NCI-H345 (cell line): ENCODE measurements around the gene SH2D4B.

Source experiments
- DNase-seq: peaks from one replicate; lab custom pipeline; 2025; lab: John Stamatoyannopoulos, UW

Gene SH2D4B

DNA sequence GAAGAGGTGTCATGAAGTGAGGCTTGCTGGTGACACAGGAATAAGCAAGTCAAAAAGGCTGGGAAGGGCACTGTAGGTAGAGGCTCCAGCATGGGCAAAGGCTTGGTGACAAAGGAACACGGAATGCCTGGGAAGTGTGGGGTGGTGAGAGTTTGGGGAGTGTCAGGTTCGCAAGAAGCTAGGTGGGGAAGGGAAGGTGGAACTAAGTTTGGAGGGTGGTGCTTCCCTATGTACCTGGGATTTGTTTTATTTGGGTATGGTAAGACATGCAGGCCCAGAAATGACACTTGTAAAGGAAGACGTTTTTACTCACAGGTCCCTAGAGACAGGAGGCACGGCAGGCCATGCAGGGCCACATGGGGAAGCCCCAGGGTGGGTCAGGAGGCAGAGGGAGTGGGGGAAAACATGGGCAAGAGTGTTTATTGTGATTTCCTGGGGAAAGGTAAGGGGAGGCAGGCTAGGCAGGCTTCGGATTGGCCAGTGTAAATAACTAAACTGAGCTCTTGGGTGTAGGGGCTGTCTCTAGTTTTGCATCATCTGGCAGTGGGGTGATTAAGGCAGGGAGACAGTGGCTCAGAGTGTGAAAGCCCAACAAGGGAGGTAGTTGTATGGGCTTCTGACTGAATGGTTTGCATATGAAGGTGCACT lies 52.1 kb downstream of the SH2D4B start:
- no peak for DNase-seq

DNA sequence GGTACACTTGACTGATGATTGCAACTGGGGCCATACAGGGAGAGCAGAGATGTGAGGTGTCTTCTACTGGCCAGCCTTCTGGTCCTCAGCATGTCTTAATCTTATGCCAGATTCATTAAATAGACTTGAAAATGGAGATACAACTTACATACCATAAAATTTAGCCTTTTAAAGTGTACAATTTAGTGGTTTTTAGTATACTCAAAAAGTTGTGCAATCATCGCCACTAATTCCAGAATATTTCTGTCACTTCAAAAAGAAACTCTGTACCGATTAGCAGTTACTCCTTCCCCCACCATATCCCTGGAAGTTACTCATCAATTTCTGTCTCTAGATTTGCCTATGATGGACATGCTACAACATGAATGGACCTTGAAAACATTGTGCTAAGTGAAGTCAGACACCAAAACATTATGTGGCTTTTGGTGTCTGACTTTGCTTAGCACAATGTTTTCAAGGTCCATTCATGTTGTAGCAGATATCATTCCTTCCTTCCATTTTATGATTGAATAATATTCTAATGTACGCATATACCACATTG lies 53.0 kb downstream of the SH2D4B start:
- DNase-seq = no peak

GRCh38 chr10:80596391-80597257 lies 58.9 kb downstream of the SH2D4B start:
- no peak for DNase-seq

DNA sequence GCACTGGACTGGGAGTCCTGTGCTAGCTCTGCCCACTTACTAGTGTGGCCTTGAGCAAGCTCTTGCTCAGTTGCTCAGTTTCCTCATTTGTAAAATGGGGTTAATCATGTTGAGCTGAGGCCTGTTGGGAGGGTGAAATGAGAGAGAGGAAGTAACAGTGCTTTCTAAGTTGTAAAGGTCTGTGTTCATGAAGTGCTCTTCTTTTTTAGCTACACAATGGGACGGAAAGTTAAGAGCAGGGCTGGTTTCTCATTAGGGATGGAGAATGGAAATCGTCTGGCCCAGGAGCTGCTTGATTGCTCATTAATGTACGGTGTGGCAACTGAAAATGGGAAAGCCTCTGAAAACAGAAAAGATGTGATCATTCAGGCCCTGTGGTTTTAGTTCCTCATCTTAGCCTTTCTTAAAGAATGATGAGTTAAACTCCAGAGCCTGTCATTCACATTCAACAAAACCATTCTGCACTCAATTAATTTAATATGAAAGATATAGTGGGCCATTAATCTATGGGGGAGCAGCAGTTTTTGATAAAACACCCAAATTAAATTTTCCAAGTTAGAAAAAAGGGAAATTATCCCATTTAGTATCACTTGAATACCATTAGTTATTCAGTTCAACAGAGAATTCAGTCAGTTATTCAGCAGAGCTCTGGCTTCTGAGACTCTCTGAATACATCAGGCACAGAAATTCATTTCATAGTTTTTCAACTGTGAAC lies 60.5 kb downstream of the SH2D4B start:
- DNase-seq = no peak

- no peak for DNase-seq
Measured at GRCh38 chr10:80598951-80599350, 61.2 kb downstream of the SH2D4B start.

- no peak for DNase-seq
Measured at GRCh38 chr10:80599424-80599847, 61.7 kb downstream of the SH2D4B start.

- DNase-seq = no peak
Measured at GRCh38 chr10:80600256-80600655, 62.6 kb downstream of the SH2D4B start.

- DNase-seq = no peak
Measured at GRCh38 chr10:80602881-80603280, 65.2 kb downstream of the SH2D4B start.

DNA sequence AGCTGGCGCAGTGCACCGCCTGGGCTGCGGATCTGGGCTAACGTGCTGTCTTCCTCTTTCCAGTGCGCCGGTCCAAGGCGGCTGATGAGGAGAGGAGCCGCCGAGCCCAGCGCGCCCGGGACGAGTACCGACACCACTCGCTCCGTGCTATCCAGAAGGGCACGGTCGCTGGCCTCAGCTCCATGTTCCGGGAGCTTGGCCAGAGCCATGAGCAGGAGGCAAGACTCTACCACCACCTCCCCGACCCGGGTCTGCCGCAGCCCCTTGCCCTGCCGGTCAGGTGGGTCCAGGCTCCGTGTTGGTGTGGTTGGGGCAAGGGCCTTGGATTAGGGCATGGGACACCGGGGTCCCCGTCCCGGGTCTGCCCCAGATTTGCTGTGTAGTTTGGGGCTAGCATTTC lies 65.8 kb downstream of the SH2D4B start:
- DNase-seq = no peak

DNA sequence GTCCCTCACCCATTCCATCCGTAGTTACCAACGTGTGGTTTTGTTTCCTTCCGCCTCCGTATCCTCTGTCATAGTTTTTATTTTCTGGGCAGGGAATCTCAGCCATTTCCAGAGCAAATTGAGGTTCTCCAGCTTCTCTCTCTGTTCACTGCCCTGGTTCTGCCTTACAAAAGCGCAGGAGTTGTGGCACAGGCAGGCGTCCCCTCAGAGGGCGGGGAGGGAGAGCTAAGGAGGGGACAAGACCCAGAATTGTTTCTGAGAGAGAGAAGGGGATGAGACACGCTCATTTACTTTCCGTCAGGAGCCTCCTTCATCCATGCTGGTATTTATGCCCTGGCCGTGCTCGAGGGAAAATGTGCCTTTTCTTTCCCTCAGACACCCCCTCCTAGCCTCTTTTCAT lies 71.0 kb downstream of the SH2D4B start:
- no peak for DNase-seq

DNA sequence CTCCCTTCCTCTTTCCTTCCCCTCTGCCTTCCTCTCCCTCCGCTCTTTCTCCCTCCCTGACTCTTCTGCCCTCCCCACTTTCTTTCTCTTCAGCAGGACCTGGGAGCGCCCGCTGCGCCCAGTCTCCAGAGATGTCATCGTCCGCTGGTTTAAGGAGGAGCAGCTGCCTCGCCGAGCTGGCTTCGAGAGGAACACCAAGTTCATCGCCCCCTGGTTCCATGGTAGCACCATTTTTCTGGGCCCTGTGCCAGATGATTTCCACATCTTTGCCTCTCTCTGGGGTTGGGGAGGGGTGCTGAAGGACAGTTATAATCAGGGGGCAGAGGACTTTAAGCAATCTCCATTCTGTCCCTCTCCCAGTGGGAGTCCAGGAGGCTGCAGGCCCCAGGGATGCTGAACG lies 71.6 kb downstream of the SH2D4B start:
- DNase-seq = no peak

- no peak for DNase-seq
Measured at GRCh38 chr10:80611481-80612185, 73.9 kb downstream of the SH2D4B start.

DNA sequence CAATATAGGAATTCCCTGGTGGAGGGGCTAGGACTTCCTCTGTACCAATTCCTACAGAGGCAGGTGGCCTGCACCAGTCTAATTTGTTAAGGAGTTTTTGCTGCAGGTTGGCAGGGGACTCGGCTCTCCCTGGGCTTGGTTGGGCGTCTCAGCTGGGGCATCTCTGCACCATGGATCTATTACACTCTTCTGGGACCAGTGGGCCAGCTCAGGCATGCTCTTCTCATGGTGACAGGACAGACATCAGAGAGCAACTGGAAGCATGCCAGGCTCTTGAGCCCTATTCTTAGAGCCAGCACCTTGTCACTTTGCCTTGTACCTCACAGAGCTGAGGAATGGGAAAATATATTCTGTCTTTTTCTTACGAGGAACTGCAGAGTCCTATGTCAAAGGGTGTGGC lies 74.6 kb downstream of the SH2D4B start:
- DNase-seq = peak; percentile 61

GRCh38 chr10:80613466-80614170 lies 75.9 kb downstream of the SH2D4B start:
- DNase-seq = no peak

DNA sequence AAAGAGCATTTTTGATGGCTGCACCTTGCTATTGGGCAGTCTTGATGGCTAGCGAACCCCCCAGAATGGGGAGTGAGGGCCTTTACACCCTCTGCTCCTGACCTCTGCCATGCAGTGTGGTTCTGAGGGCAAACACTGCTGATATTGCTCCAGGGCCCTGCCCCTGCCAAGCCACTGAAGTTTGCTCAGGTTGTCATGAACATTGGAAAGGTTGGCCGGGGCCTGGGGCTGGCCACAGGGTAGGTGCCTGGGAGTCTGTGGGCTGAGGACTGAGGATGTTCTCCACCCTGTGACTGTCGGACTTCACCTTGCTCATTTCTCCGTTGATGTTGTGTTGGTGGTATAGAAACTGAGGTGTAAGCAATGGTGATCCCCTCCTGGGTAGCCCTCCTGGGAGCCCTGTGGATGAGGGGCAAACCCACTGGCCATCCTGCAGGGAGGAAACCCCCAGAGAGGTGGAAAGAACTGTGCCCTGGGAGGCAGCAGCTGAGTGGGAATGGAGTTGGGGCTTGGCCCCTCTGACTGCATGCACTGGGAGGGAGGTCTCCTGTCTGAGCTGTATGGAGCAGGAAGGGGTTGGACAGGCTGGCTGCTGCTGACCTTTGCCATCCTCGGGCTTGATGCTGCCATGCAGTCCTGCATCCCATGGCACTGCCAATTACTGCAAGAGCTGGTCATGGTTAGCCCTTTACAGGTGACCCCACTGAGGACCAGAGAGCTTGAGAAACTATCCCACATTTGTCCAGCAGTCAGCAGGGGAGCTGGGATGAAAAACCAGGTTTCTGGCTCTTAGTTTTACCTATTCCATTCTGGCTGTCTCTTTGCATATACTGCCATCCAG lies 77.1 kb downstream of the SH2D4B start:
- no peak for DNase-seq

DNA sequence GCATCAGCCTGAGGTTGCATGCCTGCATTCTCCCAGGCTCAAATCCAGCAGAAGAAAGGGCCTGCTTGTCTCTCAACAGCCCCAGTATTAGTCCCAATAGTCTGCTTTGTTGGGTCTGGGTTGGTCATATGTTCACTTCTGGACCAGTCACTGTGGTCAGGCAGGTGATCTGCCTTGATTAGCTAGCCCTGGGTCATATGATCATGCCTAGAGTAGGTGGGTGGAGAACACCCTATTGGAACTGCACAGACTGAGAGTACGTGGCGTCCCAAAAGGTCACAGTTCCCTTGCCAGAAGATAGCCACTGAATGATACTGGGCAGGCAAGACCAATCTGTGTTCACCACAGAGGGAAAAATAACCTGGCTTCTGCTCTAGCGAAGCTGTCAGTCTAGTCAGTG lies 80.1 kb downstream of the SH2D4B start:
- no peak for DNase-seq

DNA sequence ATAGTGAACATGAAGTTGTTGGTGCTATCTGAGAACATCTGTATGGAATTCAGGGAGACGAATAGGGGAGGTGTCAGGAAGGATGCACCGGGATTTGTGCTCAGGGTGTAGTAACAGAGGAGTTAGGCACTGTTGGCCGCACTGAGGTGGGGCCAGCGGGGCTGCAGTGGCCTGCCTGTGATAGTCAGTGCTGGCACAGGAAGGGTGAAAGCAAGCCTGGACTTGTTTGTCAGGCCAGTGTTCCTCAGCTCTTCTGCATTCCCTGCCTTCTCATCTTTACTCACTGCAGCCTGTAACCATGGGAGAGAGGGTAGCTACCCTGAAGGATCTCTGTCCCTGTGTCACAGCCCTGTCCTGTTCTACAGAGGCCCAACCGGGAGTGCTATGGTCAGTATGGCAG lies 81.3 kb downstream of the SH2D4B start:
- no peak for DNase-seq

DNA sequence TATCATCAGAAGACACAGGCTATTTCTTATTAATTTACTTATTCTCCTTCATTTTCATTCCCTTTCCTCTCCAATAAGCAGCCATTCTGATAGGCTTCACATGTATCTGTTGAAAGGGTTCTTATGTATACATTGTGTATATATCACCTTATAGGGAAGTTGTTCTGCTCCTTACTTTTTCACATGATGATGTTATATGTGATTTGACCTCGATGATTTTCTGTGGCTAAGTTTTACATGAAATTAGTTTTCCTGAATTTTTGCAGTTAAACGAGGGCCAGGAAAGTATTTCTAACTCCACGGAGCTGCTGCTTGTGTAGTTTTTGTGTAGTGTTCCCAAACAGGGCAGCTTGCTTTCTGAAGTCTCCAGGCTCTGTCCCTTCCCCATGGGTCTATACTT lies 84.5 kb downstream of the SH2D4B start:
- no peak for DNase-seq

DNA sequence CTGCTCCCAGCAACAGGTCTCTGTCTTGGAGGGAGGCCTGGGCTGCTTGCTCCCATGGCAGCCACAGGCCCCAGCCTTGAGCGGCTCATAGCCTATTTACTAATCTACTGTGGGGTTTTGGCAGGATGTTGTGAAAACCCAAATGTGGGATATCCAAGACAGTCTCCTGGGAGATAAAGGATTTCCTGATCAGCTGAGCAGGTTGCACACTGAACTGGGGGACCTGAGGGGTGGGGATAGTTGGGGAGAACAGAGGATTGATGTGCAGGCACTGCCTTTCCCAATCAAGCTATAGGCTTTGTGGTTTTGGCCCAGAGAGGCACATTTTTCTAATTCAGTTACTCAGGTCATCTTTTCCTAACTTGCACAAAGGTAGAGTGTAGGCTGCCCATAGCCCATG lies 92.6 kb downstream of the SH2D4B start:
- DNase-seq = no peak

- DNase-seq = no peak
Measured at GRCh38 chr10:80632742-80633141, 95.0 kb downstream of the SH2D4B start.
